ENCODE results near the gene SFI1. TPM values are rescaled to one million over a fixed set of nuclear protein-coding genes. Genes with fewer than 3 reads are reported as not detected.
"Not testable (repeated sequence)": the region's sequence is repeated elsewhere in the genome, so short reads cannot be mapped to it uniquely, and the experiment has no call there.

The SFI1 gene
- total RNA-seq, 1 experiment from 2014 or later, result 53.1 TPM

- H4K20me1 ChIP-seq (ENCODE audit: insufficient read depth), result no peaks in the 10 kb centered on the region
- no peaks in the 10 kb centered on the region for H3K9me2 ChIP-seq (ENCODE audit: insufficient read depth)
- TF ChIP-seq SRF (IDR thresholded peaks at IDR 0.05; ENCODE audit: low read depth) (no peak), ELF1 (IDR thresholded peaks at IDR 0.05; ENCODE audit: borderline replicate concordance, low read depth) (no peak), CTCF (IDR thresholded peaks at IDR 0.05 in 2 of 3, conservative IDR thresholded peaks at IDR 0.05 in 1 of 3; ENCODE audit: borderline replicate concordance in 1 of 3, insufficient read depth in 1 of 3, low read depth in 2 of 3, low read length in 2 of 3) (no peak), ZBTB33 (IDR thresholded peaks at IDR 0.05; ENCODE audit: extremely low read depth, insufficient replicate concordance, low read length) (no peak), POLR2AphosphoS5 (IDR thresholded peaks at IDR 0.05; ENCODE audit: low read depth, low read length) (no peak), SP1 (IDR thresholded peaks at IDR 0.05; ENCODE audit: low read depth) (no peak), TCF7L2 (IDR thresholded peaks at IDR 0.05; ENCODE audit: borderline replicate concordance, extremely low read depth, insufficient read depth, insufficient read length) (no peak), YY1 (IDR thresholded peaks at IDR 0.05; ENCODE audit: extremely low read depth, insufficient replicate concordance, low read depth, low read length) (no peak), ZNF274 (IDR thresholded peaks at IDR 0.05; ENCODE audit: low read depth, low read length) (no peak), EGR1 (IDR thresholded peaks at IDR 0.05; ENCODE audit: low read depth) (no peak), CBX3 (IDR thresholded peaks at IDR 0.05; ENCODE audit: low read depth) (no peak), FOSL1 (IDR thresholded peaks at IDR 0.05; ENCODE audit: low read depth) (no peak)
- ATAC-seq (no peak), DNase-seq (ENCODE audit: low read depth, low spot score) (no peak)
- no peak overlapping the region for H3K27ac ChIP-seq (ENCODE audit: low read depth, low read length)
- intact Hi-C loops (cut with micrococcal nuclease), result no loop called here
- 0 out of 4 replicates have a peak, but pooled peaks cover 0 to 4% of the 10 kb centered on the region in 2 experiments for H3K36me3 ChIP-seq (ENCODE audit: control insufficient read depth in 1 of 2, insufficient read depth in 2 of 2, low read length in 2 of 2)
- H3K27me3 ChIP-seq (ENCODE audit: insufficient read depth, low read length), result no peaks in the 10 kb centered on the region
- H3K9me3 ChIP-seq (ENCODE audit: control insufficient read depth in 1 of 2, insufficient read depth in 1 of 2, low read depth in 1 of 2, low read length in 2 of 2), result no peaks in the 10 kb centered on the region
- ChIA-PET RAD21 (ENCODE audit: low non-redundant PET in 1 of 2, low total read pairs in 2 of 2, uncharacterized antibody in 2 of 2, unreplicated experiment in 2 of 2) (no interaction called here), POLR2A (no interaction called here), CTCF (no interaction called here)
- BruUV-seq (replicated peaks), result no TSS peak
- H3K79me2 ChIP-seq (ENCODE audit: insufficient read depth, low read length), result peaks cover 26% of the 10 kb centered on the region
- H3K4me3 ChIP-seq (replicated peaks in 1 of 2; ENCODE audit: low read depth in 1 of 2, low read length in 2 of 2), result no peak overlapping the region
- H2AFZ ChIP-seq (ENCODE audit: low read depth, low read length, poor library complexity, severe bottlenecking), result no peak overlapping the region
- H3K4me2 ChIP-seq (ENCODE audit: low read length), result no peak overlapping the region
- H3K9ac ChIP-seq (ENCODE audit: low read length), result no peak overlapping the region
- no peaks in the 10 kb centered on the region for H3K4me1 ChIP-seq (ENCODE audit: control insufficient read depth in 1 of 2, insufficient read depth in 2 of 2, low read length in 2 of 2)
These were observed 7.9 kb downstream of the SFI1 start for GRCh38 chr22:31504282-31504681.

GRCh38 chr22:31507517-31507916, 11.2 kb downstream of the SFI1 start:
- CTCF ChIA-PET; H4K20me1 ChIP-seq (ENCODE audit: insufficient read depth); DNase-seq (ENCODE audit: low read depth, low spot score); H3K9me3 ChIP-seq (ENCODE audit: control insufficient read depth in 1 of 2, insufficient read depth in 1 of 2, low read depth in 1 of 2, low read length in 2 of 2); H2AFZ ChIP-seq (ENCODE audit: low read depth, low read length, poor library complexity, severe bottlenecking); H3K4me3 ChIP-seq (replicated peaks in 1 of 2; ENCODE audit: low read depth in 1 of 2, low read length in 2 of 2); BruUV-seq (replicated peaks); H3K9ac ChIP-seq (ENCODE audit: low read length); RAD21 ChIA-PET (ENCODE audit: low non-redundant PET in 1 of 2, low total read pairs in 2 of 2, uncharacterized antibody in 2 of 2, unreplicated experiment in 2 of 2); ATAC-seq; H3K4me1 ChIP-seq (ENCODE audit: control insufficient read depth in 1 of 2, insufficient read depth in 2 of 2, low read length in 2 of 2); POLR2A ChIA-PET; H3K27ac ChIP-seq (ENCODE audit: low read depth, low read length); H3K4me2 ChIP-seq (ENCODE audit: low read length); H3K36me3 ChIP-seq (ENCODE audit: control insufficient read depth in 1 of 2, insufficient read depth in 2 of 2, low read length in 2 of 2); H3K27me3 ChIP-seq (ENCODE audit: insufficient read depth, low read length); H3K9me2 ChIP-seq (ENCODE audit: insufficient read depth); intact Hi-C loops (cut with micrococcal nuclease): not testable (repeated sequence)
- peaks cover 20% of the 10 kb centered on the region; the same call in 1 of the 2 replicates for H3K79me2 ChIP-seq (ENCODE audit: insufficient read depth, low read length)

All from HCT116 (cell line).